ENCODE measurements around the gene CCDC116.

GRCh38 chr22:21587803-21588611, 44.6 kb upstream of the CCDC116 start:
- TF ChIP-seq, protein P1, sequence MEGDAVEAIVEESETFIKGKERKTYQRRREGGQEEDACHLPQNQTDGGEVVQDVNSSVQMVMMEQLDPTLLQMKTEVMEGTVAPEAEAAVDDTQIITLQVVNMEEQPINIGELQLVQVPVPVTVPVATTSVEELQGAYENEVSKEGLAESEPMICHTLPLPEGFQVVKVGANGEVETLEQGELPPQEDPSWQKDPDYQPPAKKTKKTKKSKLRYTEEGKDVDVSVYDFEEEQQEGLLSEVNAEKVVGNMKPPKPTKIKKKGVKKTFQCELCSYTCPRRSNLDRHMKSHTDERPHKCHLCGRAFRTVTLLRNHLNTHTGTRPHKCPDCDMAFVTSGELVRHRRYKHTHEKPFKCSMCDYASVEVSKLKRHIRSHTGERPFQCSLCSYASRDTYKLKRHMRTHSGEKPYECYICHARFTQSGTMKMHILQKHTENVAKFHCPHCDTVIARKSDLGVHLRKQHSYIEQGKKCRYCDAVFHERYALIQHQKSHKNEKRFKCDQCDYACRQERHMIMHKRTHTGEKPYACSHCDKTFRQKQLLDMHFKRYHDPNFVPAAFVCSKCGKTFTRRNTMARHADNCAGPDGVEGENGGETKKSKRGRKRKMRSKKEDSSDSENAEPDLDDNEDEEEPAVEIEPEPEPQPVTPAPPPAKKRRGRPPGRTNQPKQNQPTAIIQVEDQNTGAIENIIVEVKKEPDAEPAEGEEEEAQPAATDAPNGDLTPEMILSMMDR (IDR thresholded peaks at IDR 0.05): no peak
- TF ChIP-seq POLR2A (IDR thresholded peaks at IDR 0.05): no peak

Data from prostate gland (tissue), 2 donors.